ENCODE results near the gene LEFTY2. TPM values are rescaled to one million over a fixed set of nuclear protein-coding genes. Genes with fewer than 3 reads are reported as not detected.

LEFTY2 gene
- polyA plus RNA-seq, 1 donor from 2014 or later: 0.20 TPM

- H3K9me3 Mint-ChIP-seq: no peaks in the 10 kb centered on the region
- H3K27ac Mint-ChIP-seq: no peak overlapping the region
- H3K27me3 Mint-ChIP-seq: no peaks in the 10 kb centered on the region
- no peaks in the 10 kb centered on the region for H3K36me3 Mint-ChIP-seq
- H3K4me1 Mint-ChIP-seq: peaks cover 6 to 22% (median 17%) of the 10 kb centered on the region in 3 donors
- peak overlapping the region in 2 of 4 donors; percentile 41 to 79 for H3K4me3 Mint-ChIP-seq
These were observed 31.5 kb downstream of the LEFTY2 start for GRCh38 chr1:225909477-225909876.

- no peaks in the 10 kb centered on the region for H3K27me3 Mint-ChIP-seq
- no peaks in the 10 kb centered on the region for H3K36me3 Mint-ChIP-seq
- H3K9me3 Mint-ChIP-seq: peaks cover 0 to under 1% (median 0%) of the 10 kb centered on the region in 3 donors
- peaks cover 6 to 22% (median 17%) of the 10 kb centered on the region in 3 donors for H3K4me1 Mint-ChIP-seq
- peak overlapping the region in 1 of 3 donors; percentile 55 for H3K27ac Mint-ChIP-seq
- H3K4me3 Mint-ChIP-seq: no peak overlapping the region
These were observed 32.2 kb downstream of the LEFTY2 start for GRCh38 chr1:225908773-225909172.

- H3K9me3 Mint-ChIP-seq: peaks cover 0 to 3% (median 2%) of the 10 kb centered on the region in 3 donors
- no peak overlapping the region for H3K4me3 Mint-ChIP-seq
- H3K27ac Mint-ChIP-seq: peak overlapping the region in 1 of 3 donors; percentile 55
- H3K4me1 Mint-ChIP-seq: peaks cover 6 to 22% (median 17%) of the 10 kb centered on the region in 3 donors
- H3K27me3 Mint-ChIP-seq: no peaks in the 10 kb centered on the region
- no peaks in the 10 kb centered on the region for H3K36me3 Mint-ChIP-seq
These were observed 32.9 kb downstream of the LEFTY2 start for GRCh38 chr1:225908013-225908640.

GRCh38 chr1:225907341-225907740 is 33.7 kb downstream of the LEFTY2 start:
- Mint-ChIP-seq H3K27me3 (no peaks in the 10 kb centered on the region), H3K36me3 (no peaks in the 10 kb centered on the region), H3K4me1 (peaks cover 6 to 24% (median 17%) of the 10 kb centered on the region in 3 donors), H3K4me3 (no peak overlapping the region), H3K27ac (no peak overlapping the region), H3K9me3 (peaks cover 0 to 3% (median 2%) of the 10 kb centered on the region in 3 donors)

- H3K27ac Mint-ChIP-seq: peak overlapping the region in 1 of 3 donors; percentile 71
- H3K4me3 Mint-ChIP-seq: no peak overlapping the region
- peaks cover 6 to 21% (median 17%) of the 10 kb centered on the region in 3 donors for H3K4me1 Mint-ChIP-seq
- peaks cover 0 to 3% (median 2%) of the 10 kb centered on the region in 3 donors for H3K9me3 Mint-ChIP-seq
- no peaks in the 10 kb centered on the region for H3K36me3 Mint-ChIP-seq
- no peaks in the 10 kb centered on the region for H3K27me3 Mint-ChIP-seq
These were observed 34.6 kb downstream of the LEFTY2 start for GRCh38 chr1:225906467-225906866.

GRCh38 chr1:225903623-225904022 is 37.4 kb downstream of the LEFTY2 start:
- Mint-ChIP-seq H3K27me3 (no peaks in the 10 kb centered on the region), H3K36me3 (no peaks in the 10 kb centered on the region), H3K9me3 (peaks cover 0 to 3% (median 2%) of the 10 kb centered on the region in 3 donors), H3K4me1 (peaks cover 7 to 11% (median 9%) of the 10 kb centered on the region in 3 donors), H3K27ac (peak overlapping the region in 1 of 3 donors; percentile 18), H3K4me3 (no peak overlapping the region)

- Mint-ChIP-seq H3K27ac (peak overlapping the region in 1 of 3 donors; percentile 81), H3K9me3 (peaks cover 0 to 3% (median 2%) of the 10 kb centered on the region in 3 donors), H3K4me3 (no peak overlapping the region), H3K27me3 (peaks cover 3% of the 10 kb centered on the region), H3K36me3 (no peaks in the 10 kb centered on the region), H3K4me1 (peaks cover 28 to 34% (median 28%) of the 10 kb centered on the region in 3 donors)
These were observed 41.7 kb downstream of the LEFTY2 start for GRCh38 chr1:225899044-225899925.

GRCh38 chr1:225897595-225898514 is 43.2 kb downstream of the LEFTY2 start:
- H3K4me3 Mint-ChIP-seq: peak overlapping the region in 3 of 4 donors; percentile 33 to 84 (median 69)
- H3K4me1 Mint-ChIP-seq: peaks cover 28 to 34% (median 28%) of the 10 kb centered on the region in 3 donors
- peaks cover 3% of the 10 kb centered on the region for H3K27me3 Mint-ChIP-seq
- H3K9me3 Mint-ChIP-seq: no peaks in the 10 kb centered on the region
- no peaks in the 10 kb centered on the region for H3K36me3 Mint-ChIP-seq
- H3K27ac Mint-ChIP-seq: peak overlapping the region; percentile 71 to 97 (median 97)

GRCh38 chr1:225896937-225897549 is 44.0 kb downstream of the LEFTY2 start:
- Mint-ChIP-seq H3K36me3 (no peaks in the 10 kb centered on the region), H3K27me3 (peaks cover 3% of the 10 kb centered on the region), H3K9me3 (no peaks in the 10 kb centered on the region), H3K4me3 (peak overlapping the region; percentile 11 to 84 (median 58)), H3K4me1 (peaks cover 28 to 32% (median 28%) of the 10 kb centered on the region in 3 donors), H3K27ac (peak overlapping the region; percentile 71 to 97 (median 97))

GRCh38 chr1:225896494-225896893 is 44.5 kb downstream of the LEFTY2 start:
- H3K4me1 Mint-ChIP-seq: peaks cover 28 to 34% (median 28%) of the 10 kb centered on the region in 3 donors
- no peaks in the 10 kb centered on the region for H3K36me3 Mint-ChIP-seq

GRCh38 chr1:225892307-225892706 is 48.7 kb downstream of the LEFTY2 start:
- H3K4me1 Mint-ChIP-seq: peaks cover 10 to 20% (median 11%) of the 10 kb centered on the region in 3 donors
- H3K9me3 Mint-ChIP-seq: no peaks in the 10 kb centered on the region
- no peak overlapping the region for H3K4me3 Mint-ChIP-seq
- peak overlapping the region in 1 of 3 donors; percentile 20 for H3K27ac Mint-ChIP-seq
- no peaks in the 10 kb centered on the region for H3K36me3 Mint-ChIP-seq
- H3K27me3 Mint-ChIP-seq: peaks cover 3% of the 10 kb centered on the region

More at GRCh38 chr1:225896494-225896893, 44.5 kb downstream of the LEFTY2 start:
- Mint-ChIP-seq H3K27ac (peak overlapping the region; percentile 71 to 97 (median 97)), H3K4me3 (peak overlapping the region in 3 of 4 donors; percentile 11 to 84 (median 69)), H3K9me3 (no peaks in the 10 kb centered on the region), H3K27me3 (peaks cover 3% of the 10 kb centered on the region)

- H3K36me3 Mint-ChIP-seq: no peaks in the 10 kb centered on the region
- peaks cover 3% of the 10 kb centered on the region for H3K27me3 Mint-ChIP-seq
- H3K4me1 Mint-ChIP-seq: peaks cover 1 to 11% (median 2%) of the 10 kb centered on the region in 3 donors
- no peak overlapping the region for H3K4me3 Mint-ChIP-seq
- H3K27ac Mint-ChIP-seq: peak overlapping the region; percentile 16 to 53 (median 20)
- no peaks in the 10 kb centered on the region for H3K9me3 Mint-ChIP-seq
These were observed 49.6 kb downstream of the LEFTY2 start for GRCh38 chr1:225891229-225891972.

Data from IgD-negative memory B cell (primary cell).